Karpas-422 (cell line): ENCODE data around the gene DPPA5. TPM values are rescaled to one million over a fixed set of nuclear protein-coding genes. Genes with fewer than 3 reads are reported as not detected.
"Not testable (repeated sequence)": the region's sequence is repeated elsewhere in the genome, so short reads cannot be mapped to it uniquely, and the experiment has no call there.

Experiments used
- DNase-seq: peaks from one replicate; pipeline ENCODE4 v3.0.0-alpha.2; 2015
- H2AFZ ChIP-seq: fragments of 200-600 bp; sonication (generic); 2 replicates; pipeline ENCODE4 v1.6.1; 2014; ENCODE audit warnings: antibody characterized with exemption, low read length, mixed read lengths
- H3K27ac ChIP-seq: fragments of 200-600 bp; sonication (generic); 2 replicates; pipeline ENCODE4 v1.5.1; 2014; ENCODE audit warnings: mild to moderate bottlenecking, low read length, moderate library complexity
- H3K27me3 ChIP-seq: fragments of 200-600 bp; sonication (generic); 2 replicates; pipeline ENCODE4 v1.6.1; 2014; ENCODE audit warnings: low read length, mixed read lengths
- H3K36me3 ChIP-seq: fragments of 200-600 bp; sonication (generic); 2 replicates; pipeline ENCODE4 v1.6.1; 2014; ENCODE audit warnings: low read length, mixed read lengths; ENCODE audit not compliant: insufficient read depth
- H3K4me1 ChIP-seq: fragments of 200-600 bp; sonication (generic); 2 replicates; pipeline ENCODE4 v1.6.1; 2014; ENCODE audit warnings: mild to moderate bottlenecking, low read length, mixed read lengths
- H3K4me2 ChIP-seq: fragments of 200-600 bp; sonication (generic); 2 replicates; pipeline ENCODE4 v1.6.1; 2014; ENCODE audit warnings: low read length, low read depth, mild to moderate bottlenecking; ENCODE audit not compliant: poor library complexity, severe bottlenecking
- H3K4me3 ChIP-seq: fragments of 200-600 bp; sonication (generic); 2 replicates; pipeline ENCODE4 v1.5.1; 2014; ENCODE audit warnings: mild to moderate bottlenecking, antibody characterized with exemption, low read length, mixed read lengths
- H3K79me2 ChIP-seq: fragments of 200-600 bp; sonication (generic); 2 replicates; pipeline ENCODE4 v1.6.1; 2014; ENCODE audit warnings: mild to moderate bottlenecking, low read length, mixed read lengths
- H3K9ac ChIP-seq: fragments of 200-600 bp; sonication (generic); 2 replicates; pipeline ENCODE4 v1.6.0; 2014; ENCODE audit warnings: low read length
- H3K9me2 ChIP-seq: fragments of 200-600 bp; sonication (generic), shearing (Covaris generic); replicated peaks from 2 replicates; pipeline ENCODE4 v1.6.0; 2014; ENCODE audit warnings: mild to moderate bottlenecking, low read length, moderate library complexity; ENCODE audit not compliant: insufficient read depth
- H3K9me3 ChIP-seq: fragments of 300-700, 200-600 bp; sonication (generic); 2 replicates; pipeline ENCODE4 v1.6.1; 2014; ENCODE audit warnings: low read length, mixed read lengths
- H4K20me1 ChIP-seq: fragments of 200-600 bp; sonication (generic); 2 replicates; pipeline ENCODE4 v1.6.1; 2014; ENCODE audit warnings: mild to moderate bottlenecking, antibody characterized with exemption, low read length, low read depth; ENCODE audit not compliant: insufficient read depth
- total RNA-seq: library from RNA; depleted of rRNA; stranded (reverse); fragments of >200 nt; shearing (Covaris generic); gene quantifications from 2 replicates; pipeline ENCODE4 v1.2.3, GENCODE V29; 2014; ENCODE audit warnings: low replicate concordance

The DPPA5 gene
- total RNA-seq, 1 experiment from 2014 or later, result not detected

DNA sequence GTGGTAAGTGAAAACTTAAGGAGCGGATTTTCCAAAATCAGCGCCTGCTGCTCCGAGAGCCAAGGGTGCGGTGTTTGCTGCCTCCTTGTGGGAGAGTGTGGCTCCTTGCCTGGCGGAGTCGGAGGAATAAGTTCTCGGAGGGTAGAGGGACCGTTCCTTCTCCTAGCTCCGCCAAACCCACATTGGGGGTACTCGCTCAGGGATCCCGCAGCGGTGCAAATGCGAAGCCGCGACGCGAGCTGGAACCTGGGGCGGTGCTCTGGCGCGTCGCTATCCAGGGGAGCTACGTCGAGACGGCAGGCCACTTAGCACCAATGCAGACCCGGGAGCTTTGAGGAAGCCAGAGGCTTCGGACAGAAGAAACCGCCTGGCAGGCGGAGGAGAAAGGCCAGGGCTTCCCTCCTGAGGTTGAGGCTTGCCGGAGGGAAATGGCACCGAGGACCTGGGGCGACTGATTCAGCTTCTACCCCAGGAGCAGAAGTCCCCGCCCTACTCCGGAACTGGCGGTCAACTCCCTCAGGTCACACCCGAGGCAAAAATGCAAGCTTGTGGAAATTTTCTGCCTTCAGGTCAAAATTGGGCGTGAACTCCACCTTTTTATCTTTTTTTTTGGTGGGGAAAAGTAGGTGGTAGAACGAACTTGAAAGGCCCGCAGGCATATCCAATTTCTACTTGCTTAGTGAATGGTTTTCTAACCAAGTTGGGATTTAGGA is 34.9 kb upstream of the DPPA5 start:
- H3K27me3 ChIP-seq, result no peaks in the 10 kb centered on the region
- no peaks in the 10 kb centered on the region for H3K79me2 ChIP-seq
- peaks cover 11% of the 10 kb centered on the region for H3K4me1 ChIP-seq
- H3K4me2 ChIP-seq, result peak overlapping the region; percentile 80
- peak overlapping the region; percentile 93 for H2AFZ ChIP-seq
- H3K4me3 ChIP-seq, result peak overlapping the region; percentile 67
- DNase-seq, result peak; percentile 57
- H3K27ac ChIP-seq, result no peak overlapping the region
- no peaks in the 10 kb centered on the region for H4K20me1 ChIP-seq
- no peaks in the 10 kb centered on the region for H3K36me3 ChIP-seq
- no peaks in the 10 kb centered on the region for H3K9me2 ChIP-seq
- H3K9ac ChIP-seq, result peak overlapping the region; percentile 54
- H3K9me3 ChIP-seq, result no peaks in the 10 kb centered on the region

DNA sequence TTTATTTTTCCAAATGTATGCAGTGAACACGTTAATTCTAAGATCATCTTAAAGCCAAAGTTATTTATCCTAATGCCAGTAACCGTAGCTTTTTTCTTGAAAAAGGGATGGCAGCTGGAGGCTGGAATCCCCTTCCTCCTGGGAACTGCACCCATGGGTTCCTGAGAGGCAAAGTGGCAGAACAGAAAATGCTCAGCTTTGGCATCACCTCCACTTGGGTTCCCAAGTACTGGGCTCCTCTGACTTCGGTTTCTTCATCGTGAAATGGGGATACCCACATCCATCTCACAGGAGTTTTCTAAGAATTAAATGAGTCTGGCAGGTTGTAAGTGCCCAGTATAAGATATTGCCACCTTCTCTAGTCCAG is 34.3 kb upstream of the DPPA5 start:
- Histone ChIP-seq H4K20me1 (no peaks in the 10 kb centered on the region), H3K79me2 (no peaks in the 10 kb centered on the region), H3K9ac (peak overlapping the region; percentile 54), H3K36me3 (no peaks in the 10 kb centered on the region), H3K4me2 (peak overlapping the region; percentile 80), H3K27me3 (no peaks in the 10 kb centered on the region), H3K9me3 (no peaks in the 10 kb centered on the region), H3K4me1 (peaks cover 11% of the 10 kb centered on the region), H3K4me3 (peak overlapping the region; percentile 67; the same call in 1 of the 2 replicates), H3K27ac (no peak overlapping the region), H2AFZ (peak overlapping the region; percentile 93; the same call in 1 of the 2 replicates), H3K9me2 (no peaks in the 10 kb centered on the region)
- DNase-seq, result no peak

DNA sequence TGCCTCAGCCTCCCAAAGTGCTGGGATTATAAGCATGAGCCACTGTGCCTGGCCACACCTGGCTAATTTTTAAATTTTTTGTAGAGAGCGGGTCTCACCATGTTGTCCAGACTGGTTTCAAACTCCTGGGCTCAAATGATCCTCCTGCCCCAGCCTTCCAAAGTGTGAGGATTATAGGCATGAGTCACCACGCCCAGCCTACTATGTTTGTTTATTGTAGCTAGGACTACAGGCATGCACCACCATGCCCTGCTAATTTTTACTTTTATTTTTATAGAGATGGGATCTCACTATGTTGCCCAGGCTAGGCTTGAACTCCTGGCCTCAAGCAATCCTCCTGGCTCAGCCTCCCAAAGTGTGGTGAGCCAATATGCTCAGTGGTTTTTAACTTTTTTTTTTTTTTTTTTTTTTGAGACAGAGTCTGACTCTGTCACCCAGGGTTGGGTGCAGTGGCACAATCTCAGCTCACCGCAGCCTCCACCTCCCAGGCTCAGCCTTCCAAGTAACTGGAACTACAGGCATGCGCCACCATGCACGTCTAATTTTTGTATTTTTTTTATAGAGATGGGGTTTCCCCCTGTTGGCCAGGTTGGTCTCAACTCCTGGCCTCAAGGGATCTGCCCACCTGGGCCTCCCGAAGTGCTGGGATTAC is 28.5 kb upstream of the DPPA5 start:
- no peaks in the 10 kb centered on the region for H3K27me3 ChIP-seq
- no peaks in the 10 kb centered on the region for H4K20me1 ChIP-seq
- H3K4me1 ChIP-seq, result no peaks in the 10 kb centered on the region
- H3K4me2 ChIP-seq, result no peak overlapping the region
- DNase-seq, result no peak
- no peak overlapping the region for H3K27ac ChIP-seq
- H3K9me2 ChIP-seq, result no peaks in the 10 kb centered on the region
- H2AFZ ChIP-seq, result no peak overlapping the region
- no peaks in the 10 kb centered on the region for H3K79me2 ChIP-seq
- H3K4me3 ChIP-seq, result no peak overlapping the region
- H3K36me3 ChIP-seq, result no peaks in the 10 kb centered on the region
- H3K9ac ChIP-seq, result no peak overlapping the region
- no peaks in the 10 kb centered on the region for H3K9me3 ChIP-seq

DNA sequence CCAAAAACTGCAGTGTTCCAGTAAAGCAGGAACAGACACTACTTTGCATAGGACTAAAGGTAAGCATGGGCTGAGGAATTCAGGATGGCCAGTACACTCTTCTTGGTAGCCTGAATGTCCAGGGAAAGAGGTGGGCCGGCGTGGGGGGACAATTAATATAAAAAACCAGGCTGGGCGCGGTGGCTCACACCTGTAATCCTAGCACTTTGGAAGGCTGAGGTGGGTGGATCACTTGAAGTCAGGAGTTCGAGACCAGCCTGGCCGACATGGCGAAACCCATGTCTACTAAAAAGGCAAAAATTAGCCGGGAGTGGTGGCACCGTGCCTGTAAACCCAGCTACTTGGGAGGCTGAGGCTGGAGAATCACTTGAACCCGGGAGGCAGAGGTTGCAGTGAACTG is 27.5 kb upstream of the DPPA5 start:
- not testable (repeated sequence) for DNase-seq, H3K4me1 ChIP-seq, H4K20me1 ChIP-seq, H2AFZ ChIP-seq, H3K27me3 ChIP-seq, H3K4me3 ChIP-seq, H3K36me3 ChIP-seq, H3K9me3 ChIP-seq, H3K9ac ChIP-seq, H3K4me2 ChIP-seq, H3K79me2 ChIP-seq, H3K9me2 ChIP-seq, H3K27ac ChIP-seq

DNA sequence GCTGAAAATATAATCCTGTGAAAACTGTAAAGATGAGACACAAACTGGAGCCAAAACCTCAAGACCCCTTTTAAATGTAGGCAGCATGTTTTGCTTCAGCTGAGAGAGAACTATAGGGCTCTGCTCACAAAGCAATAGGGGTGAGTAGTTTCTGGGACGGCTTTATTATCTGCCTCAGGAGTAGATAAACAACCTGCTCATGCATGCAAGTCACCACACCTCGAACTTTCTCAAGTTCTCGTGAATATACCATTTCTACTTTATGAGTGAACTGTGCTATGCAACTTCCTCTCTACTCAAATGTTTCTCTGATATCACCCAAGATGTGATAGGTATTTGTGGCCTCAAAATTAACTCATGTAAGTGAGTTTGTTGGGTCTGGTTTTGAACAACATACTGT is 23.1 kb upstream of the DPPA5 start:
- no peak overlapping the region for H2AFZ ChIP-seq
- H3K36me3 ChIP-seq, result no peaks in the 10 kb centered on the region; the same call in 1 of the 2 replicates
- no peaks in the 10 kb centered on the region for H3K27me3 ChIP-seq
- H3K4me1 ChIP-seq, result no peaks in the 10 kb centered on the region
- H3K9me3 ChIP-seq, result no peaks in the 10 kb centered on the region
- H4K20me1 ChIP-seq, result no peaks in the 10 kb centered on the region
- no peak overlapping the region for H3K4me2 ChIP-seq
- H3K9me2 ChIP-seq, result no peaks in the 10 kb centered on the region
- no peak overlapping the region for H3K4me3 ChIP-seq
- H3K79me2 ChIP-seq, result no peaks in the 10 kb centered on the region
- no peak overlapping the region for H3K27ac ChIP-seq
- no peak for DNase-seq
- H3K9ac ChIP-seq, result no peak overlapping the region

DNA sequence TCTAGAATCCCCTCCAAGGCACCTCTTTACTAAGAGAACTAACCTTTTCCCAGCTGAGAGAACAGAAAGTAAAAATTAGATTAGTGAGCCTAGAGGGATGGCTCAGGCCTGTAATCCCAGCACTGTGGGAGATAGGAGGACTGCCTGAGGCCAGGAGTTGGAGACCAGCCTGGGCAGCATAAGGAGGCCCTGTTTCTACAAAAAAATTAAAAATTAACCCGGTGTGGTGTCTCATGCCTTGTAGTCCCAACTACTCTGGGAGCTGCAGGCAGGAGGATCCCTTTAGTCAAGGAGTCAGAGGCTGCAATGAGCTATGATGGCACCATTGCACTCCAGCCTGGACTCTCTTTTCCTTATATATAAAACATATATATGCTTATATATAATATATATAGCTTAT is 21.1 kb upstream of the DPPA5 start:
- H3K9ac ChIP-seq, result no peak overlapping the region
- no peak overlapping the region for H3K27ac ChIP-seq
- H3K36me3 ChIP-seq, result no peaks in the 10 kb centered on the region; the same call in 1 of the 2 replicates
- no peaks in the 10 kb centered on the region for H3K27me3 ChIP-seq
- H4K20me1 ChIP-seq, result no peaks in the 10 kb centered on the region
- H3K4me1 ChIP-seq, result no peaks in the 10 kb centered on the region
- DNase-seq, result no peak
- no peak overlapping the region for H2AFZ ChIP-seq
- H3K4me3 ChIP-seq, result no peak overlapping the region
- H3K4me2 ChIP-seq, result no peak overlapping the region
- H3K79me2 ChIP-seq, result no peaks in the 10 kb centered on the region
- no peaks in the 10 kb centered on the region for H3K9me3 ChIP-seq
- H3K9me2 ChIP-seq, result no peaks in the 10 kb centered on the region

DNA sequence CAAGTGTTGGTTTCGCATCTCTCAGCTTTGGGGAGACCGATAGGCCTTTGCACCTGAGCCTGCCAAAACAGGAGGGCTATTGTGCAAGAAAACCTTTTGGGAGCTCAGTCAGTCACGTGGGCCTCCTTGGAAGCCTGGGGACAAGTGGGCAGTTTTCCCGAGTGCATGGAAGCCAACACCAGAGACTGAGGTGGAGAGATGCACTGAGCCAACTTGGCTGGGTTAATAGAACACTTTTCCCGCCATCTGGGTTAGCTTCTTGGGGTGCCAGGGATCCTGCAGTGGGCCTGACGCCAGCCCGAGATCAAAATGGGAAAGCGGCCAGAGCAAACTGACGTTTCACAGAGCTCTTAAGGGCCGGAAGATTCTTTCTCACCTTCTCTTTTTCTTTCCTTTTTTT is 18.4 kb upstream of the DPPA5 start:
- Histone ChIP-seq H3K27me3 (no peaks in the 10 kb centered on the region), H3K36me3 (no peaks in the 10 kb centered on the region; the same call in 1 of the 2 replicates), H2AFZ (no peak overlapping the region)

DNA sequence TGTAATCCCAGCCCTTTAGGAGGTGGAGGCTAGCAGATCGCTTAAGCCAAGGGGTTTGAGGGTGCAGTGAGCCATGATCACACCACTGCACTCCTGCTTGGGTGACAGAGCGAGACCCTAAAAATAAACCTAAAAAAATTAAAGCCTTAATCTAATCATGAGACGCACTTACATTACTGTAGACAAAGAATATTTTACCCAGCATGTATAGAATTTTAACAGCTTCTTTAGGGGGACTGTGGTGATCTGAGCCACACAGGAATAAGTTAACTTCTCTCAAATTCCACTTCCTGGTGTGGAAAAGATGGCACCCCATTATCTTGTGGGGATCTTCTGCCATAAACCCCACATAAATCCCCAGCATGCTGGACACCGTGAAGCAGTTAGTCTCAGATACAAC is 17.9 kb upstream of the DPPA5 start:
- no peak overlapping the region for H2AFZ ChIP-seq
- no peak overlapping the region for H3K9ac ChIP-seq
- no peak overlapping the region for H3K27ac ChIP-seq
- DNase-seq, result no peak
- no peaks in the 10 kb centered on the region for H4K20me1 ChIP-seq
- no peaks in the 10 kb centered on the region for H3K4me1 ChIP-seq
- no peaks in the 10 kb centered on the region for H3K9me3 ChIP-seq
- H3K9me2 ChIP-seq, result no peaks in the 10 kb centered on the region
- no peak overlapping the region for H3K4me3 ChIP-seq
- no peaks in the 10 kb centered on the region for H3K27me3 ChIP-seq
- H3K4me2 ChIP-seq, result no peak overlapping the region
- H3K36me3 ChIP-seq, result no peaks in the 10 kb centered on the region; the same call in 1 of the 2 replicates
- no peaks in the 10 kb centered on the region for H3K79me2 ChIP-seq

More for the DNA sequence above, 18.4 kb upstream of the DPPA5 start:
- Histone ChIP-seq H4K20me1 (no peaks in the 10 kb centered on the region), H3K4me1 (no peaks in the 10 kb centered on the region), H3K4me2 (no peak overlapping the region), H3K9ac (no peak overlapping the region), H3K9me2 (no peaks in the 10 kb centered on the region), H3K4me3 (no peak overlapping the region), H3K27ac (no peak overlapping the region), H3K9me3 (no peaks in the 10 kb centered on the region), H3K79me2 (no peaks in the 10 kb centered on the region)
- DNase-seq, result no peak
